Activated CD8-positive, alpha-beta memory T cell treated with anti-CD3 and anti-CD28 coated beads for 36 hours (primary cell): ENCODE results near the gene GYPC. TPM values are rescaled to one million over a fixed set of nuclear protein-coding genes. Genes with fewer than 3 reads are reported as not detected.
"Not testable (repeated sequence)": the region's sequence is repeated elsewhere in the genome, so short reads cannot be mapped to it uniquely, and the experiment has no call there.

Experiments used
- CTCF ChIA-PET: fragments of 350-600 bp; sonication (Branson Sonifier 250); formaldehyde crosslinking; loops from one replicate; lab custom pipeline; 2021; ENCODE audit warnings: antibody characterized with exemption; lab: Charles Lee
- POLR2A ChIA-PET: fragments of 350-600 bp; sonication (Branson Sonifier 250); formaldehyde crosslinking; loops from one replicate; lab custom pipeline; 2021; ENCODE audit warnings: antibody characterized with exemption; lab: Charles Lee
- total RNA-seq, 2 experiments: library from RNA; stranded (reverse); gene quantifications; one replicate each; pipeline ENCODE4 v1.2.3, GENCODE V29; 2021

The GYPC gene
- total RNA-seq, 2 experiments from 2014 or later = 140 to 143 TPM

- CTCF ChIA-PET, POLR2A ChIA-PET: not testable (repeated sequence)
These were observed 8.1 kb upstream of the GYPC start for GRCh38 chr2:126647714-126648344.

GRCh38 chr2:126648345-126648786 lies 7.6 kb upstream of the GYPC start:
- POLR2A ChIA-PET, CTCF ChIA-PET: not testable (repeated sequence)

GRCh38 chr2:126649101-126649500 lies 6.9 kb upstream of the GYPC start:
- CTCF ChIA-PET = no interaction called here
- POLR2A ChIA-PET = no interaction called here

- ChIA-PET CTCF (no interaction called here), POLR2A (no interaction called here)
These were observed 5.0 kb upstream of the GYPC start for GRCh38 chr2:126650994-126651393.

- ChIA-PET POLR2A (no interaction called here), CTCF (interaction anchor here (0.6 kb wide), 1 partner anchor 25 kb away, joined by 4 read pairs; no protein-coding TSS in a partner anchor)
These were observed 3.6 kb upstream of the GYPC start for GRCh38 chr2:126652323-126652891.

- CTCF ChIA-PET = no interaction called here
These were observed 2.8 kb upstream of the GYPC start for GRCh38 chr2:126653109-126653508.

GRCh38 chr2:126653761-126654160 lies 2.2 kb upstream of the GYPC start:
- CTCF ChIA-PET = no interaction called here
- POLR2A ChIA-PET = no interaction called here

More at GRCh38 chr2:126653109-126653508, 2.8 kb upstream of the GYPC start:
- POLR2A ChIA-PET = no interaction called here

- POLR2A ChIA-PET = no interaction called here
- CTCF ChIA-PET = no interaction called here
These were observed 907 bp upstream of the GYPC start for GRCh38 chr2:126655051-126655450.

GRCh38 chr2:126656431-126657147 lies 631 bp downstream of the GYPC start:
- ChIA-PET CTCF (interaction anchor here (1.7 kb wide), 1 partner anchor 22 kb away, joined by 5 read pairs; no protein-coding TSS in a partner anchor), POLR2A (interaction anchor here (1.0 kb wide), 1 partner anchor 15 kb away, joined by 3 read pairs; no protein-coding TSS in a partner anchor)

- POLR2A ChIA-PET = interaction anchor here (1.0 kb wide), 1 partner anchor 16 kb away, joined by 3 read pairs; no protein-coding TSS in a partner anchor
- CTCF ChIA-PET = interaction anchor here (1.7 kb wide), 1 partner anchor 22 kb away, joined by 5 read pairs; no protein-coding TSS in a partner anchor
These were observed 1.2 kb downstream of the GYPC start for GRCh38 chr2:126657148-126657635.

GRCh38 chr2:126657636-126658318 lies 1.8 kb downstream of the GYPC start:
- POLR2A ChIA-PET = interaction anchor here (1.0 kb wide), 1 partner anchor 17 kb away, joined by 3 read pairs; no protein-coding TSS in a partner anchor
- CTCF ChIA-PET = interaction anchor here (1.7 kb wide), 1 partner anchor 23 kb away, joined by 5 read pairs; no protein-coding TSS in a partner anchor

GRCh38 chr2:126658319-126658904 lies 2.5 kb downstream of the GYPC start:
- CTCF ChIA-PET = interaction anchor here (1.7 kb wide), 1 partner anchor 24 kb away, joined by 5 read pairs; no protein-coding TSS in a partner anchor

GRCh38 chr2:126658905-126659561 lies 3.1 kb downstream of the GYPC start:
- ChIA-PET CTCF (no interaction called here), POLR2A (no interaction called here)

More at GRCh38 chr2:126658319-126658904, 2.5 kb downstream of the GYPC start:
- POLR2A ChIA-PET = no interaction called here

- ChIA-PET CTCF (no interaction called here), POLR2A (interaction anchor here (0.7 kb wide), 1 partner anchor 1404 kb away, joined by 13 read pairs; no protein-coding TSS in a partner anchor)
These were observed 3.9 kb downstream of the GYPC start for GRCh38 chr2:126659562-126660467.

- ChIA-PET POLR2A (no interaction called here), CTCF (no interaction called here)
These were observed 5.0 kb downstream of the GYPC start for GRCh38 chr2:126660971-126661370.

- ChIA-PET CTCF (interaction anchor here (0.6 to 1.3 kb wide), 3 partner anchors 28 to 339 kb away, joined by 3 read pairs; no protein-coding TSS in a partner anchor), POLR2A (no interaction called here)
These were observed 5.9 kb downstream of the GYPC start for GRCh38 chr2:126661702-126662500.
